SK-N-SH treated with all-trans-retinoic acid at 6 μM for 48 hours (cell line): ENCODE measurements around the gene JUN.

Experiments
- ARNTL ChIP-seq: fragments of 450-650 bp; formaldehyde crosslinking; IDR thresholded peaks from 2 replicates; pipeline ENCODE4 v1.5.0; 2020; ENCODE audit warnings: low read depth, mild to moderate bottlenecking, moderate library complexity, borderline replicate concordance
- ESRRG ChIP-seq: fragments of 250-450 bp; sonication (Bioruptor Pico); IDR thresholded peaks from 2 replicates; pipeline ENCODE4 v1.6.1; 2021; ENCODE audit warnings: mild to moderate bottlenecking
- SNAI2 ChIP-seq: fragments of 250-450 bp; sonication (Bioruptor Pico); IDR thresholded peaks from 2 replicates; pipeline ENCODE4 v1.5.0; 2020; ENCODE audit warnings: mild to moderate bottlenecking, moderate library complexity
- TOX ChIP-seq: fragments of 250-450 bp; sonication (Bioruptor Pico); IDR thresholded peaks from 2 replicates; pipeline ENCODE4 v1.8.0; 2021; ENCODE audit warnings: mild to moderate bottlenecking, moderate library complexity, borderline replicate concordance
- ZFP3 ChIP-seq: fragments of 250-450 bp; sonication (Bioruptor Pico); IDR thresholded peaks from 2 replicates; pipeline ENCODE4 v1.5.0; 2020; ENCODE audit warnings: mild to moderate bottlenecking, moderate library complexity
- ZFP30 ChIP-seq: fragments of 450-650 bp; formaldehyde crosslinking; IDR thresholded peaks from 2 replicates; pipeline ENCODE4 v1.5.0; 2022; ENCODE audit warnings: mild to moderate bottlenecking, moderate library complexity
- TF ChIP-seq, protein P1 (sequence below): fragments of 250-450 bp; sonication (Bioruptor Pico); IDR thresholded peaks from 2 replicates; pipeline ENCODE4 v1.5.1; 2020; ENCODE audit warnings: low read depth, mild to moderate bottlenecking, moderate library complexity
- TF ChIP-seq, protein P2 (sequence below): fragments of 250-450 bp; sonication (Bioruptor Pico); IDR thresholded peaks from 2 replicates; pipeline ENCODE4 v1.8.0; 2020; ENCODE audit warnings: mild to moderate bottlenecking, moderate library complexity, borderline replicate concordance

DNA sequence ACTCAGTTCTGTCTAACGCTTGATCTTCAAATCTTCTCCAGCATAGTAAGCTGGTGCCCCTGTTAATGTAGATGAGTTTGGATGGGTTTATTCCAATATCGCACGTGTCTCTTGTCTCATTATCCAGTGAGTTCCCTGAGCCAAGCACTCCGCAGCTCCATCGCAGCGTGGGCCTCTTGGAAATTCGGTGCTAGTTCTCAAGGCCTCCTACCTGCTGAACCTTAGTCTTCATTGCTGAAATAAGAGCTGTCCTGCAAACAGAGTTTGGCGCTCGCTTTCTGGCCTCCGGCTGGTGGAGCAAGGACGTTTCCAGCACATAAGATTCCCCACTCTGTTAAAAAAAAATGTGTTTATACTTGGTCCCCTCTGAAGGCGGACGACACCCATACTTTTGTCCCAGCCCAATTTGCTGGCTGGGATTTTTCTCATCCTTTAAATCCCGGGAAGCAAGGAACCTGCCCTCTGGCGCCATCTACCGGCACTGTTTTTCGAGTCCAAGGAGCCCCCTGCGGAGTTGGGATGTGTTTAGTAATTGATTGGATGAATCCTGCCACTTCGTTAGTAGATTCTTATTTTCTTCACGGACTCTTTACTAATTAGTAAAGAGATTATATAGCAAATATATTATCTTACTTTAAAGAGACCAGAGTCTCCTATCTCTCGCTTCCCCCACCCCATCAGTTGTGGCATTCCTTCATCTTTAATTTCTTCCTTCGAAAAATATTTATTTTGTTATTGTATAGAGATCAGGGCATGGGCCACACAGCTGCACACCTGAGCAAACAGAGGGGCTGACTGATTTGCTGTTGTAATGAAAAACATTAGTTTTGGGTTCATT is 14.7 kb downstream of the JUN start:
- TF ChIP-seq, protein P1, sequence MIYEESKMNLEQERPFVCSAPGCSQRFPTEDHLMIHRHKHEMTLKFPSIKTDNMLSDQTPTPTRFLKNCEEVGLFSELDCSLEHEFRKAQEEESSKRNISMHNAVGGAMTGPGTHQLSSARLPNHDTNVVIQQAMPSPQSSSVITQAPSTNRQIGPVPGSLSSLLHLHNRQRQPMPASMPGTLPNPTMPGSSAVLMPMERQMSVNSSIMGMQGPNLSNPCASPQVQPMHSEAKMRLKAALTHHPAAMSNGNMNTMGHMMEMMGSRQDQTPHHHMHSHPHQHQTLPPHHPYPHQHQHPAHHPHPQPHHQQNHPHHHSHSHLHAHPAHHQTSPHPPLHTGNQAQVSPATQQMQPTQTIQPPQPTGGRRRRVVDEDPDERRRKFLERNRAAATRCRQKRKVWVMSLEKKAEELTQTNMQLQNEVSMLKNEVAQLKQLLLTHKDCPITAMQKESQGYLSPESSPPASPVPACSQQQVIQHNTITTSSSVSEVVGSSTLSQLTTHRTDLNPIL: no peak
- no peak for TF ChIP-seq ZFP3 (CRISPR knock-in tag)
- TF ChIP-seq, protein P2, sequence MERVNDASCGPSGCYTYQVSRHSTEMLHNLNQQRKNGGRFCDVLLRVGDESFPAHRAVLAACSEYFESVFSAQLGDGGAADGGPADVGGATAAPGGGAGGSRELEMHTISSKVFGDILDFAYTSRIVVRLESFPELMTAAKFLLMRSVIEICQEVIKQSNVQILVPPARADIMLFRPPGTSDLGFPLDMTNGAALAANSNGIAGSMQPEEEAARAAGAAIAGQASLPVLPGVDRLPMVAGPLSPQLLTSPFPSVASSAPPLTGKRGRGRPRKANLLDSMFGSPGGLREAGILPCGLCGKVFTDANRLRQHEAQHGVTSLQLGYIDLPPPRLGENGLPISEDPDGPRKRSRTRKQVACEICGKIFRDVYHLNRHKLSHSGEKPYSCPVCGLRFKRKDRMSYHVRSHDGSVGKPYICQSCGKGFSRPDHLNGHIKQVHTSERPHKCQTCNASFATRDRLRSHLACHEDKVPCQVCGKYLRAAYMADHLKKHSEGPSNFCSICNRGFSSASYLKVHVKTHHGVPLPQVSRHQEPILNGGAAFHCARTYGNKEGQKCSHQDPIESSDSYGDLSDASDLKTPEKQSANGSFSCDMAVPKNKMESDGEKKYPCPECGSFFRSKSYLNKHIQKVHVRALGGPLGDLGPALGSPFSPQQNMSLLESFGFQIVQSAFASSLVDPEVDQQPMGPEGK: no peak
- TF ChIP-seq TOX (CRISPR knock-in tag): no peak
- no peak for TF ChIP-seq ESRRG (CRISPR knock-in tag)
- TF ChIP-seq ZFP30 (CRISPR knock-in tag): no peak
- TF ChIP-seq SNAI2: no peak
- TF ChIP-seq ARNTL (CRISPR knock-in tag): no peak
